Liver (tissue), 3 donors: Measurements from ENCODE around the gene MMP20.

Experiments used
- HNF4A ChIP-seq, 2 donors: conservative IDR thresholded peaks; 2 replicates each; pipeline ENCODE4 v1.6.1; 2016; ENCODE audit warnings: antibody characterized with exemption in 2 of 2, mild to moderate bottlenecking in 2 of 2
- JUND ChIP-seq, 2 donors: IDR thresholded peaks; 2 replicates each; pipeline ENCODE4 v1.6.1; 2016; ENCODE audit warnings: antibody characterized with exemption in 2 of 2
- RAD21 ChIP-seq, 2 donors: IDR thresholded peaks; 2 replicates each; pipeline ENCODE4 v1.6.1; 2016; ENCODE audit warnings: antibody characterized with exemption in 2 of 2, mild to moderate bottlenecking in 2 of 2
- TF ChIP-seq, protein P1 (sequence below): fragments of 150-350 bp; IDR thresholded peaks from 2 replicates; pipeline ENCODE4 v1.5.1; 2017; ENCODE audit warnings: improper control_type of control experiment, low read depth, low read length; ENCODE audit not compliant: missing input control
- donor health status: healthy.
- donor health status: healthy.

DNA sequence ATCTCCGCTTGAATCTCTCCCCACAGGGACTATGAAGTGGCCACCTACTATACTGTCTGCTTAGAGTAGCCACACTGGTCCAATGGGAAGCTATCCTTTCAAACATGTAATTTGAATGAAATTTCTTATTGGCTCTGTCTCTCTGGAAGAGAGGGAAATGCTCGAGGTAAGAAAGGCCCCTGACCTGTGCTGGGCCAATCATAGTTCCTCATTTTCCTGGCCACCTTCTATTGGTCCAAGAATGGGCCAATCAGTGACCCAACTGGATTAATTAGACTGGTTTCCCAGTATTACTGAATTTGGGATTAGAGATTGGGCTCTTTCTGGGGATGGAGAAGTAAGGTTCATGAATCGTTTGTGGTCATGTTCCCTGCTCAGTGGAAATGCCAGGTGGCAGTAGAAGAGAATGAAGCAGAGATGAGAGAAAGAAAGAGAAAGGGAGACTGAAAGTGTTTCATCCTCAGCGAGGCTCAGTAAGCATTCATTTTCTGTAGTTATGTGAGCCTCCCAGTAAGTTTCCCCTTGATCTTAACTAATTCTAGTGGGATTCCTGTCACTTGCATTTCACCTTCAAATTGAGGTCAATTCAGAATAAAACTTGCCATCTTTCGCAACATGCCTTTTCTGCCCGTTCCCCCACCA, 8.4 kb upstream of the MMP20 start:
- no peak for TF ChIP-seq JUND (IDR thresholded peaks at IDR 0.05)
- TF ChIP-seq, protein P1, sequence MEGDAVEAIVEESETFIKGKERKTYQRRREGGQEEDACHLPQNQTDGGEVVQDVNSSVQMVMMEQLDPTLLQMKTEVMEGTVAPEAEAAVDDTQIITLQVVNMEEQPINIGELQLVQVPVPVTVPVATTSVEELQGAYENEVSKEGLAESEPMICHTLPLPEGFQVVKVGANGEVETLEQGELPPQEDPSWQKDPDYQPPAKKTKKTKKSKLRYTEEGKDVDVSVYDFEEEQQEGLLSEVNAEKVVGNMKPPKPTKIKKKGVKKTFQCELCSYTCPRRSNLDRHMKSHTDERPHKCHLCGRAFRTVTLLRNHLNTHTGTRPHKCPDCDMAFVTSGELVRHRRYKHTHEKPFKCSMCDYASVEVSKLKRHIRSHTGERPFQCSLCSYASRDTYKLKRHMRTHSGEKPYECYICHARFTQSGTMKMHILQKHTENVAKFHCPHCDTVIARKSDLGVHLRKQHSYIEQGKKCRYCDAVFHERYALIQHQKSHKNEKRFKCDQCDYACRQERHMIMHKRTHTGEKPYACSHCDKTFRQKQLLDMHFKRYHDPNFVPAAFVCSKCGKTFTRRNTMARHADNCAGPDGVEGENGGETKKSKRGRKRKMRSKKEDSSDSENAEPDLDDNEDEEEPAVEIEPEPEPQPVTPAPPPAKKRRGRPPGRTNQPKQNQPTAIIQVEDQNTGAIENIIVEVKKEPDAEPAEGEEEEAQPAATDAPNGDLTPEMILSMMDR, result no peak
- no peak for TF ChIP-seq HNF4A (conservative IDR thresholded peaks at IDR 0.05)
- TF ChIP-seq RAD21 (IDR thresholded peaks at IDR 0.05), result no peak
